ENCODE measurements around the gene RASA3. TPM values are rescaled to one million over a fixed set of nuclear protein-coding genes. Genes with fewer than 3 reads are reported as not detected.

RASA3 gene
- total and polyA plus RNA-seq, 10 of the 15 experiments (the other 5 are each of a cell fraction or from before 2014, with no cell fraction given), result 0.79 to 33.9 (median 17.6) TPM

DNA sequence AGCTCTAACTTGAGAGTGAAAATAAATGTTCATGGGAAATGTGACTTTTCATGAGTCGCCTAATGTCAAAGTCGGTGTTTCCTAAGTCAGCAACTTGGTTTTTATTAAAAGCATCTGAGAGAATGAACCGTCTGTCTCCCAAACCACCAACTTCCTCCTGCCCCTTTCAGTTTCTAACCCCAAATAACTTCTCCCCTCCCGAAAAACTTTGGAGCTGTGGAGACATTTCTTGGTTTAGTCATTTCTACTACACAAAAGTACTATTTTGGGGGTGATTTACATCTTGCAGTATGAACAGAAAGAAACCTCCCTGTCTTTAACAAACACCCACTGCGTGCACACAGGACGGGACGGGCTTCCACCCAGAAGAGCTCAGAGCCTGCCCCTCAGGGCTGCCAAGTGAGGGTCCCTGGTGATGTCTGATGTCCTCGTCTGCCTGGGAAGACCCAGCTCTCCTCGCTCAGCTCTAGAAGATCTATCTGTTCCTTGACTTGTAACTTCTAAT, 65.0 kb downstream of the RASA3 start (continued):
- TF ChIP-seq, protein P1, sequence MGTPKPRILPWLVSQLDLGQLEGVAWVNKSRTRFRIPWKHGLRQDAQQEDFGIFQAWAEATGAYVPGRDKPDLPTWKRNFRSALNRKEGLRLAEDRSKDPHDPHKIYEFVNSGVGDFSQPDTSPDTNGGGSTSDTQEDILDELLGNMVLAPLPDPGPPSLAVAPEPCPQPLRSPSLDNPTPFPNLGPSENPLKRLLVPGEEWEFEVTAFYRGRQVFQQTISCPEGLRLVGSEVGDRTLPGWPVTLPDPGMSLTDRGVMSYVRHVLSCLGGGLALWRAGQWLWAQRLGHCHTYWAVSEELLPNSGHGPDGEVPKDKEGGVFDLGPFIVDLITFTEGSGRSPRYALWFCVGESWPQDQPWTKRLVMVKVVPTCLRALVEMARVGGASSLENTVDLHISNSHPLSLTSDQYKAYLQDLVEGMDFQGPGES (IDR thresholded peaks at IDR 0.05), result no peak
- TF ChIP-seq SIN3A (IDR thresholded peaks at IDR 0.05; ENCODE audit: low read depth, low read length) (no peak), LARP7 (IDR thresholded peaks at IDR 0.05) (no peak), EGR1 (IDR thresholded peaks at IDR 0.05; ENCODE audit: borderline replicate concordance in 1 of 2, low read depth in 2 of 2, low read length in 2 of 2) (no peak), SP1 (IDR thresholded peaks at IDR 0.05; ENCODE audit: low read depth, low read length) (peak; percentile 73), MXI1 (IDR thresholded peaks at IDR 0.05; ENCODE audit: low read depth, low read length) (no peak), CHD1 (IDR thresholded peaks at IDR 0.05; ENCODE audit: low read depth, low read length) (no peak), ASH2L (IDR thresholded peaks at IDR 0.05; ENCODE audit: borderline replicate concordance, low read depth) (0 out of 2 replicates have a peak, but pooled peaks have one; percentile 90)
- TF ChIP-seq, protein P2, sequence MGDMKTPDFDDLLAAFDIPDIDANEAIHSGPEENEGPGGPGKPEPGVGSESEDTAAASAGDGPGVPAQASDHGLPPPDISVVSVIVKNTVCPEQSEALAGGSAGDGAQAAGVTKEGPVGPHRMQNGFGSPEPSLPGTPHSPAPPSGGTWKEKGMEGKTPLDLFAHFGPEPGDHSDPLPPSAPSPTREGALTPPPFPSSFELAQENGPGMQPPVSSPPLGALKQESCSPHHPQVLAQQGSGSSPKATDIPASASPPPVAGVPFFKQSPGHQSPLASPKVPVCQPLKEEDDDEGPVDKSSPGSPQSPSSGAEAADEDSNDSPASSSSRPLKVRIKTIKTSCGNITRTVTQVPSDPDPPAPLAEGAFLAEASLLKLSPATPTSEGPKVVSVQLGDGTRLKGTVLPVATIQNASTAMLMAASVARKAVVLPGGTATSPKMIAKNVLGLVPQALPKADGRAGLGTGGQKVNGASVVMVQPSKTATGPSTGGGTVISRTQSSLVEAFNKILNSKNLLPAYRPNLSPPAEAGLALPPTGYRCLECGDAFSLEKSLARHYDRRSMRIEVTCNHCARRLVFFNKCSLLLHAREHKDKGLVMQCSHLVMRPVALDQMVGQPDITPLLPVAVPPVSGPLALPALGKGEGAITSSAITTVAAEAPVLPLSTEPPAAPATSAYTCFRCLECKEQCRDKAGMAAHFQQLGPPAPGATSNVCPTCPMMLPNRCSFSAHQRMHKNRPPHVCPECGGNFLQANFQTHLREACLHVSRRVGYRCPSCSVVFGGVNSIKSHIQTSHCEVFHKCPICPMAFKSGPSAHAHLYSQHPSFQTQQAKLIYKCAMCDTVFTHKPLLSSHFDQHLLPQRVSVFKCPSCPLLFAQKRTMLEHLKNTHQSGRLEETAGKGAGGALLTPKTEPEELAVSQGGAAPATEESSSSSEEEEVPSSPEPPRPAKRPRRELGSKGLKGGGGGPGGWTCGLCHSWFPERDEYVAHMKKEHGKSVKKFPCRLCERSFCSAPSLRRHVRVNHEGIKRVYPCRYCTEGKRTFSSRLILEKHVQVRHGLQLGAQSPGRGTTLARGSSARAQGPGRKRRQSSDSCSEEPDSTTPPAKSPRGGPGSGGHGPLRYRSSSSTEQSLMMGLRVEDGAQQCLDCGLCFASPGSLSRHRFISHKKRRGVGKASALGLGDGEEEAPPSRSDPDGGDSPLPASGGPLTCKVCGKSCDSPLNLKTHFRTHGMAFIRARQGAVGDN (IDR thresholded peaks at IDR 0.05), result no peak
- TF ChIP-seq, protein P3, sequence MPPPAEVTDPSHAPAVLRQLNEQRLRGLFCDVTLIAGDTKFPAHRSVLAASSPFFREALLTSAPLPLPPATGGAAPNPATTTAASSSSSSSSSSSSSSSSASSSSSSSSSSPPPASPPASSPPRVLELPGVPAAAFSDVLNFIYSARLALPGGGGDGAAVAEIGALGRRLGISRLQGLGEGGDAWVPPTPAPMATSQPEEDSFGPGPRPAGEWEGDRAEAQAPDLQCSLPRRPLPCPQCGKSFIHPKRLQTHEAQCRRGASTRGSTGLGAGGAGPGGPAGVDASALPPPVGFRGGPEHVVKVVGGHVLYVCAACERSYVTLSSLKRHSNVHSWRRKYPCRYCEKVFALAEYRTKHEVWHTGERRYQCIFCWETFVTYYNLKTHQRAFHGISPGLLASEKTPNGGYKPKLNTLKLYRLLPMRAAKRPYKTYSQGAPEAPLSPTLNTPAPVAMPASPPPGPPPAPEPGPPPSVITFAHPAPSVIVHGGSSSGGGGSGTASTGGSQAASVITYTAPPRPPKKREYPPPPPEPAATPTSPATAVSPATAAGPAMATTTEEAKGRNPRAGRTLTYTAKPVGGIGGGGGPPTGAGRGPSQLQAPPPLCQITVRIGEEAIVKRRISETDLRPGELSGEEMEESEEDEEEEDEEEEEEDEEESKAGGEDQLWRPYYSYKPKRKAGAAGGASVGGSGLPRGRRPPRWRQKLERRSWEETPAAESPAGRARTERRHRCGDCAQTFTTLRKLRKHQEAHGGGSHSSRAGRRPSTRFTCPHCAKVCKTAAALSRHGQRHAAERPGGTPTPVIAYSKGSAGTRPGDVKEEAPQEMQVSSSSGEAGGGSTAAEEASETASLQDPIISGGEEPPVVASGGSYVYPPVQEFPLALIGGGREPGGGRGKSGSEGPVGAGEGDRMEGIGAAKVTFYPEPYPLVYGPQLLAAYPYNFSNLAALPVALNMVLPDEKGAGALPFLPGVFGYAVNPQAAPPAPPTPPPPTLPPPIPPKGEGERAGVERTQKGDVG (CRISPR knock-in tag; IDR thresholded peaks at IDR 0.05), result no peak
- TF ChIP-seq, protein P4, sequence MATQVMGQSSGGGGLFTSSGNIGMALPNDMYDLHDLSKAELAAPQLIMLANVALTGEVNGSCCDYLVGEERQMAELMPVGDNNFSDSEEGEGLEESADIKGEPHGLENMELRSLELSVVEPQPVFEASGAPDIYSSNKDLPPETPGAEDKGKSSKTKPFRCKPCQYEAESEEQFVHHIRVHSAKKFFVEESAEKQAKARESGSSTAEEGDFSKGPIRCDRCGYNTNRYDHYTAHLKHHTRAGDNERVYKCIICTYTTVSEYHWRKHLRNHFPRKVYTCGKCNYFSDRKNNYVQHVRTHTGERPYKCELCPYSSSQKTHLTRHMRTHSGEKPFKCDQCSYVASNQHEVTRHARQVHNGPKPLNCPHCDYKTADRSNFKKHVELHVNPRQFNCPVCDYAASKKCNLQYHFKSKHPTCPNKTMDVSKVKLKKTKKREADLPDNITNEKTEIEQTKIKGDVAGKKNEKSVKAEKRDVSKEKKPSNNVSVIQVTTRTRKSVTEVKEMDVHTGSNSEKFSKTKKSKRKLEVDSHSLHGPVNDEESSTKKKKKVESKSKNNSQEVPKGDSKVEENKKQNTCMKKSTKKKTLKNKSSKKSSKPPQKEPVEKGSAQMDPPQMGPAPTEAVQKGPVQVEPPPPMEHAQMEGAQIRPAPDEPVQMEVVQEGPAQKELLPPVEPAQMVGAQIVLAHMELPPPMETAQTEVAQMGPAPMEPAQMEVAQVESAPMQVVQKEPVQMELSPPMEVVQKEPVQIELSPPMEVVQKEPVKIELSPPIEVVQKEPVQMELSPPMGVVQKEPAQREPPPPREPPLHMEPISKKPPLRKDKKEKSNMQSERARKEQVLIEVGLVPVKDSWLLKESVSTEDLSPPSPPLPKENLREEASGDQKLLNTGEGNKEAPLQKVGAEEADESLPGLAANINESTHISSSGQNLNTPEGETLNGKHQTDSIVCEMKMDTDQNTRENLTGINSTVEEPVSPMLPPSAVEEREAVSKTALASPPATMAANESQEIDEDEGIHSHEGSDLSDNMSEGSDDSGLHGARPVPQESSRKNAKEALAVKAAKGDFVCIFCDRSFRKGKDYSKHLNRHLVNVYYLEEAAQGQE (IDR thresholded peaks at IDR 0.05; ENCODE audit: low read depth, low read length), result no peak

All from GM12878 (cell line).